Uterus (tissue), 2 donors: ENCODE measurements around the gene RMRP.
"Not testable (repeated sequence)": the region's sequence is repeated elsewhere in the genome, so short reads cannot be mapped to it uniquely, and the experiment has no call there.

Source experiments
- CTCF ChIP-seq, 4 experiments: fragments of 200-600 bp in 2 of 4; fragments of 450-650 bp in 2 of 4; sonication (generic) in 2 of 4; IDR thresholded peaks; one replicate each; pipeline ENCODE4 v1.5.1; 2016 to 2019; ENCODE audit warnings: antibody characterized with exemption in 4 of 4, mild to moderate bottlenecking in 2 of 4, moderate library complexity in 1 of 4
- POLR2A ChIP-seq, 2 donors: fragments of 450-650 bp; IDR thresholded peaks; one replicate each; pipeline ENCODE4 v1.6.1; 2016; ENCODE audit warnings: antibody characterized with exemption in 2 of 2, mild to moderate bottlenecking in 1 of 2, moderate library complexity in 1 of 2

- not testable (repeated sequence) for TF ChIP-seq CTCF, POLR2A (IDR thresholded peaks at IDR 0.05)
Measured at GRCh38 chr9:35641478-35641877, 16.3 kb downstream of the RMRP start.
